BLaER1 treated with 17β-estradiol and CSF1 and Interleukin-3, amounts not matched to agents 10 nM and 100 nM (cell line): Measurements from ENCODE around the gene PDE11A.
"Not testable (repeated sequence)": the region's sequence is repeated elsewhere in the genome, so short reads cannot be mapped to it uniquely, and the experiment has no call there.

ENCODE experiments used
- H3K27ac ChIP-seq, 11 experiments: shearing (Covaris generic); formaldehyde crosslinking; 2 replicates each; pipeline ENCODE4 v1.8.1; 2022
- H3K27me3 ChIP-seq, 11 experiments: shearing (Covaris generic); formaldehyde crosslinking; 2 replicates each; pipeline ENCODE4 v1.8.1; 2022
- H3K36me3 ChIP-seq, 11 experiments: shearing (Covaris generic); formaldehyde crosslinking; 2 replicates each; pipeline ENCODE4 v1.8.1; 2022
- H3K4me1 ChIP-seq, 10 experiments: shearing (Covaris generic); formaldehyde crosslinking; 2 replicates each; pipeline ENCODE4 v1.8.1; 2022
- H3K4me2 ChIP-seq, 11 experiments: shearing (Covaris generic); formaldehyde crosslinking; 2 replicates each; pipeline ENCODE4 v1.8.1; 2022
- H3K4me3 ChIP-seq, 10 experiments: shearing (Covaris generic); formaldehyde crosslinking; 2 replicates each; pipeline ENCODE4 v1.8.1; 2022
- H3K9ac ChIP-seq, 11 experiments: shearing (Covaris generic); formaldehyde crosslinking; 2 replicates each; pipeline ENCODE4 v1.8.1; 2022
- H3K9me3 ChIP-seq, 11 experiments: shearing (Covaris generic); formaldehyde crosslinking; replicated peaks in 1 of 11; 2 replicates each; pipeline ENCODE4 v1.8.1; 2022
- H4K20me1 ChIP-seq, 11 experiments: shearing (Covaris generic); formaldehyde crosslinking; 2 replicates each; pipeline ENCODE4 v1.8.1; 2022
- Cebpa-rat ChIP-seq, 11 experiments: shearing (Covaris generic); IDR thresholded peaks; 2 replicates each; pipeline ENCODE4 v1.8.1; 2022

Gene PDE11A

GRCh38 chr2:177869912-177870311 lies 202.7 kb downstream of the PDE11A start:
- H3K4me3 ChIP-seq = no peak overlapping the region
- H3K9ac ChIP-seq = no peak overlapping the region
- no peak for TF ChIP-seq Cebpa-rat (IDR thresholded peaks at IDR 0.05)
- H3K27ac ChIP-seq = no peak overlapping the region
- no peak overlapping the region for H3K4me2 ChIP-seq
- no peaks in the 10 kb centered on the region for H3K4me1 ChIP-seq
- no peaks in the 10 kb centered on the region for H4K20me1 ChIP-seq
- no peaks in the 10 kb centered on the region for H3K27me3 ChIP-seq
- H3K36me3 ChIP-seq = no peaks in the 10 kb centered on the region
- no peaks in the 10 kb centered on the region for H3K9me3 ChIP-seq

GRCh38 chr2:177869209-177869608 lies 203.4 kb downstream of the PDE11A start:
- Histone ChIP-seq H3K27ac (no peak overlapping the region), H3K4me3 (no peak overlapping the region), H3K4me2 (no peak overlapping the region), H3K9ac (no peak overlapping the region), H3K27me3 (no peaks in the 10 kb centered on the region), H3K4me1 (no peaks in the 10 kb centered on the region), H3K9me3 (no peaks in the 10 kb centered on the region), H4K20me1 (no peaks in the 10 kb centered on the region), H3K36me3 (no peaks in the 10 kb centered on the region)
- TF ChIP-seq Cebpa-rat (IDR thresholded peaks at IDR 0.05) = no peak

GRCh38 chr2:177868806-177869205 lies 203.8 kb downstream of the PDE11A start:
- no peak overlapping the region for H3K27ac ChIP-seq
- no peaks in the 10 kb centered on the region for H3K4me1 ChIP-seq
- no peaks in the 10 kb centered on the region for H3K36me3 ChIP-seq
- no peaks in the 10 kb centered on the region for H3K9me3 ChIP-seq
- TF ChIP-seq Cebpa-rat (IDR thresholded peaks at IDR 0.05) = no peak
- H3K27me3 ChIP-seq = no peaks in the 10 kb centered on the region
- no peaks in the 10 kb centered on the region for H4K20me1 ChIP-seq
- no peak overlapping the region for H3K4me2 ChIP-seq
- no peak overlapping the region for H3K9ac ChIP-seq
- no peak overlapping the region for H3K4me3 ChIP-seq

- H3K27ac ChIP-seq = no peak overlapping the region
- H3K27me3 ChIP-seq = no peaks in the 10 kb centered on the region
- peaks cover 0 to 16% (median 8%) of the 10 kb centered on the region in 11 experiments; a peak in 18 of 22 replicates for H3K9me3 ChIP-seq
- H3K9ac ChIP-seq = no peak overlapping the region
- no peak overlapping the region for H3K4me2 ChIP-seq
- TF ChIP-seq Cebpa-rat (IDR thresholded peaks at IDR 0.05) = no peak
- H3K36me3 ChIP-seq = no peaks in the 10 kb centered on the region
- H3K4me3 ChIP-seq = no peak overlapping the region; a peak in 1 of 20 replicates
- H4K20me1 ChIP-seq = no peaks in the 10 kb centered on the region
- no peaks in the 10 kb centered on the region for H3K4me1 ChIP-seq
Measured at GRCh38 chr2:177857538-177857937, 215.0 kb downstream of the PDE11A start.

- no peak for TF ChIP-seq Cebpa-rat (IDR thresholded peaks at IDR 0.05)
- H3K27me3 ChIP-seq = no peaks in the 10 kb centered on the region
- H3K4me3 ChIP-seq = no peak overlapping the region
- no peaks in the 10 kb centered on the region for H4K20me1 ChIP-seq
- no peak overlapping the region for H3K9ac ChIP-seq
- no peaks in the 10 kb centered on the region for H3K4me1 ChIP-seq
- peaks cover 0 to 11% (median 4%) of the 10 kb centered on the region in 11 experiments; a peak in 18 of 22 replicates for H3K9me3 ChIP-seq
- H3K4me2 ChIP-seq = no peak overlapping the region
- H3K27ac ChIP-seq = no peak overlapping the region
- no peaks in the 10 kb centered on the region for H3K36me3 ChIP-seq
Measured at GRCh38 chr2:177852389-177852788, 220.2 kb downstream of the PDE11A start.

GRCh38 chr2:177843188-177843587 lies 229.4 kb downstream of the PDE11A start:
- H3K4me3 ChIP-seq = no peak overlapping the region
- H3K27ac ChIP-seq = no peak overlapping the region
- H3K36me3 ChIP-seq = no peaks in the 10 kb centered on the region
- H3K4me1 ChIP-seq = no peaks in the 10 kb centered on the region
- peaks cover 0 to 13% (median 6%) of the 10 kb centered on the region in 11 experiments; a peak in 12 of 22 replicates for H3K9me3 ChIP-seq
- no peak for TF ChIP-seq Cebpa-rat (IDR thresholded peaks at IDR 0.05)
- H4K20me1 ChIP-seq = no peaks in the 10 kb centered on the region
- no peaks in the 10 kb centered on the region for H3K27me3 ChIP-seq
- no peak overlapping the region for H3K4me2 ChIP-seq
- no peak overlapping the region for H3K9ac ChIP-seq

GRCh38 chr2:177842243-177842642 lies 230.3 kb downstream of the PDE11A start:
- H3K36me3 ChIP-seq = no peaks in the 10 kb centered on the region
- H3K27me3 ChIP-seq = no peaks in the 10 kb centered on the region
- H4K20me1 ChIP-seq = no peaks in the 10 kb centered on the region
- TF ChIP-seq Cebpa-rat (IDR thresholded peaks at IDR 0.05) = no peak
- H3K4me3 ChIP-seq = no peak overlapping the region
- no peak overlapping the region for H3K27ac ChIP-seq
- H3K4me2 ChIP-seq = no peak overlapping the region
- no peak overlapping the region for H3K9ac ChIP-seq
- H3K4me1 ChIP-seq = no peaks in the 10 kb centered on the region
- H3K9me3 ChIP-seq = peaks cover 9 to 23% (median 15%) of the 10 kb centered on the region in 11 experiments

- H3K9me3 ChIP-seq = peaks cover 42 to 61% (median 55%) of the 10 kb centered on the region in 11 experiments
- not testable (repeated sequence) for H3K9ac ChIP-seq, H3K27ac ChIP-seq, H3K36me3 ChIP-seq, H3K4me1 ChIP-seq, H3K4me2 ChIP-seq, H3K4me3 ChIP-seq, H3K27me3 ChIP-seq, H4K20me1 ChIP-seq
Measured at GRCh38 chr2:177835418-177836204, 237.0 kb downstream of the PDE11A start.

- no peak overlapping the region for H3K27ac ChIP-seq
- H4K20me1 ChIP-seq = no peaks in the 10 kb centered on the region
- H3K36me3 ChIP-seq = no peaks in the 10 kb centered on the region
- no peaks in the 10 kb centered on the region for H3K4me1 ChIP-seq
- peaks cover 37 to 52% (median 45%) of the 10 kb centered on the region in 11 experiments for H3K9me3 ChIP-seq
- no peak overlapping the region for H3K4me2 ChIP-seq
- H3K27me3 ChIP-seq = no peaks in the 10 kb centered on the region
- no peak for TF ChIP-seq Cebpa-rat (IDR thresholded peaks at IDR 0.05)
- no peak overlapping the region for H3K4me3 ChIP-seq
- no peak overlapping the region for H3K9ac ChIP-seq
Measured at GRCh38 chr2:177832611-177833433, 239.8 kb downstream of the PDE11A start.
